Astrocyte (in vitro differentiated cells and primary cell): ENCODE measurements around the gene MAP3K10. TPM values are rescaled to one million over a fixed set of nuclear protein-coding genes. Genes with fewer than 3 reads are reported as not detected.

Source experiments
- DNase-seq: peaks from one replicate; pipeline ENCODE4 v3.0.0-alpha.2; 2010; ENCODE audit warnings: low read depth
- FAIRE-seq: peaks from 2 replicates; lab custom pipeline; 2011; peaks lifted over from hg19 to GRCh38; lab: Jason Lieb, UNC
- H2AFZ ChIP-seq: 2 replicates; pipeline ENCODE4 v1.6.0; 2012; ENCODE audit warnings: low read depth, low read length, inconsistent platforms
- H3K27ac ChIP-seq: 2 replicates; pipeline ENCODE4 v1.5.1; 2011; ENCODE audit warnings: low read depth, low read length, inconsistent platforms
- H3K27me3 ChIP-seq: 2 replicates; pipeline ENCODE4 v1.6.0; 2011; ENCODE audit warnings: low read length, inconsistent platforms; ENCODE audit not compliant: insufficient read depth
- H3K36me3 ChIP-seq: 2 replicates; pipeline ENCODE4 v1.5.1; 2011; ENCODE audit warnings: low read length, inconsistent platforms; ENCODE audit not compliant: insufficient read depth
- H3K4me1 ChIP-seq: 2 replicates; pipeline ENCODE4 v1.5.1; 2011; ENCODE audit warnings: low read length, inconsistent platforms; ENCODE audit not compliant: insufficient read depth
- H3K4me2 ChIP-seq: 2 replicates; pipeline ENCODE4 v1.6.0; 2012; ENCODE audit warnings: low read length, inconsistent platforms
- H3K4me3 ChIP-seq: 2 replicates; pipeline ENCODE4 v1.5.1; 2011; ENCODE audit warnings: low read depth, mild to moderate bottlenecking, low read length, inconsistent platforms; ENCODE audit not compliant: insufficient read depth
- H3K79me2 ChIP-seq: 2 replicates; pipeline ENCODE4 v1.6.0; 2012; ENCODE audit warnings: mild to moderate bottlenecking, low read length, inconsistent platforms; ENCODE audit not compliant: insufficient read depth
- H3K9ac ChIP-seq: 2 replicates; pipeline ENCODE4 v1.6.0; 2012; ENCODE audit warnings: mild to moderate bottlenecking, low read length, inconsistent platforms
- H3K9me3 ChIP-seq: 2 replicates; pipeline ENCODE4 v1.5.1; 2012; ENCODE audit warnings: low read depth, mild to moderate bottlenecking, low read length, inconsistent platforms; ENCODE audit not compliant: insufficient read depth
- H4K20me1 ChIP-seq: 2 replicates; pipeline ENCODE4 v1.6.0; 2012; ENCODE audit warnings: low read length, inconsistent platforms; ENCODE audit not compliant: insufficient read depth
- H3K27ac Mint-ChIP-seq: one replicate; pipeline ENCODE4 v1.8.0; 2021; ENCODE audit warnings: mild to moderate bottlenecking, mixed read lengths; ENCODE audit not compliant: unreplicated experiment
- H3K27me3 Mint-ChIP-seq: one replicate; pipeline ENCODE4 v1.8.0; 2021; ENCODE audit warnings: low read depth, mixed read lengths; ENCODE audit not compliant: unreplicated experiment
- H3K36me3 Mint-ChIP-seq: one replicate; pipeline ENCODE4 v1.8.0; 2021; ENCODE audit warnings: low read depth, mixed read lengths; ENCODE audit not compliant: unreplicated experiment
- H3K4me1 Mint-ChIP-seq: one replicate; pipeline ENCODE4 v1.8.0; 2021; ENCODE audit warnings: low read depth, mixed read lengths; ENCODE audit not compliant: unreplicated experiment
- H3K4me3 Mint-ChIP-seq: one replicate; pipeline ENCODE4 v1.8.0; 2021; ENCODE audit warnings: mild to moderate bottlenecking, moderate library complexity, mixed read lengths; ENCODE audit not compliant: unreplicated experiment
- H3K9me3 Mint-ChIP-seq: one replicate; pipeline ENCODE4 v1.8.0; 2021; ENCODE audit warnings: mild to moderate bottlenecking, mixed read lengths; ENCODE audit not compliant: unreplicated experiment
- EZH2 ChIP-seq: IDR thresholded peaks from 2 replicates; pipeline ENCODE4 v1.6.1; 2012; ENCODE audit warnings: mild to moderate bottlenecking, low read length, inconsistent platforms; ENCODE audit not compliant: insufficient read depth
- total RNA-seq: library from RNA; stranded (reverse); gene quantifications from 2 replicates; pipeline ENCODE4 v1.2.1, GENCODE V29; 2021
- TF ChIP-seq, protein P1 (sequence below): IDR thresholded peaks from 2 replicates; pipeline ENCODE4 v1.5.1; 2011; ENCODE audit warnings: low read depth, mild to moderate bottlenecking, inconsistent platforms, low read length, moderate library complexity; ENCODE audit not compliant: insufficient read depth

The MAP3K10 gene
- total RNA-seq, 1 donor from 2014 or later, result 17.2 TPM

DNA sequence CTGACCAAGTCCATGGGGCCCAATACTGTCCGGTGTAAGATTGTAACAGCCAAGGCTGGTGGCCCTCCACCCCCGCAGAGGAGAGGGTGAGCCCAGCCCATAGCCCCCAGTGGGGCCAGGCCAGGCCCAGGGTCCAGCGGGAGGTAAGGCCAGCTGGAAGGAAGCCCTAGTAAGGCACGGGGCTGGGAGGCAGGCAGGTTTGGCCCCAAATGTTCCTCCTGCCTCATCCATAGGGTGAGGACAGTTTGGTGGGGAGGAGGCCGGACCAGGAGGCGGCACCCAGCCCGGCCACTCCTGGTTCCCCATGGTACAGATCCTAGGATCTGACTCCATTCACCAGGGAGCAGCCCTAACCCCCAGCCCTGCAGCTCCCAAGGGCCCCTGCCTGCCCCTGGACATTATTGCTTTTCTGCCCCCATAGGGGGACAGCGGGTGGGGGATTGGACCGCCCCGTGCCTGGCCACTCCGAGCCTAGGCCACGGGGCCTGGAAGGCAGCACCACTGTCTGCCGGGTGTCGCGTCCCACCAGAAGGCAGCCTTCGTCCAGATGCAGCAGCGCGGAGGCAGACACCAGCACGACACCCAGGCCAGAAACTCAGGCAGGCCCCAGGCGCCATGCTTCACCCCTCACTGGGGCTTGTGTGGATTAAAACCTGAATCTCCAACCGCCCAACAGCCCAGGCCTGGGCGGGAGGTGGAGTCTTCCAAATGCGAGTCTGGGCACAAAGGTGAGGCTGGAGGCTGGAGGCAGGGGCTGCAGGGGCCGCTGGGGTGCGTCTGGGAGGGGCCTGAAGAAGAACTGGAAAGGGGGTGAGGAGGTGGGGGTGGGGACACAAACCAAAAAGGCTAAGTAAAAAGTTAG is 42.0 kb downstream of the MAP3K10 start:
- Histone ChIP-seq H3K4me3 (no peak overlapping the region), H3K27me3 (no peaks in the 10 kb centered on the region), H3K4me2 (no peak overlapping the region), H3K27ac (no peak overlapping the region), H3K4me1 (peaks cover 29% of the 10 kb centered on the region), H2AFZ (no peak overlapping the region), H3K9me3 (no peaks in the 10 kb centered on the region), H3K79me2 (no peaks in the 10 kb centered on the region), H3K9ac (no peak overlapping the region), H3K36me3 (peaks cover 4% of the 10 kb centered on the region), H4K20me1 (peaks cover 2% of the 10 kb centered on the region)
- peaks cover 30% of the 10 kb centered on the region for H3K4me1 Mint-ChIP-seq
- H3K36me3 Mint-ChIP-seq, result peaks cover 4% of the 10 kb centered on the region
- DNase-seq (no peak), FAIRE-seq (no peak)
- H3K27ac Mint-ChIP-seq, result no peak overlapping the region
- no peaks in the 10 kb centered on the region for H3K9me3 Mint-ChIP-seq
- no peak for TF ChIP-seq EZH2
- TF ChIP-seq, protein P1, sequence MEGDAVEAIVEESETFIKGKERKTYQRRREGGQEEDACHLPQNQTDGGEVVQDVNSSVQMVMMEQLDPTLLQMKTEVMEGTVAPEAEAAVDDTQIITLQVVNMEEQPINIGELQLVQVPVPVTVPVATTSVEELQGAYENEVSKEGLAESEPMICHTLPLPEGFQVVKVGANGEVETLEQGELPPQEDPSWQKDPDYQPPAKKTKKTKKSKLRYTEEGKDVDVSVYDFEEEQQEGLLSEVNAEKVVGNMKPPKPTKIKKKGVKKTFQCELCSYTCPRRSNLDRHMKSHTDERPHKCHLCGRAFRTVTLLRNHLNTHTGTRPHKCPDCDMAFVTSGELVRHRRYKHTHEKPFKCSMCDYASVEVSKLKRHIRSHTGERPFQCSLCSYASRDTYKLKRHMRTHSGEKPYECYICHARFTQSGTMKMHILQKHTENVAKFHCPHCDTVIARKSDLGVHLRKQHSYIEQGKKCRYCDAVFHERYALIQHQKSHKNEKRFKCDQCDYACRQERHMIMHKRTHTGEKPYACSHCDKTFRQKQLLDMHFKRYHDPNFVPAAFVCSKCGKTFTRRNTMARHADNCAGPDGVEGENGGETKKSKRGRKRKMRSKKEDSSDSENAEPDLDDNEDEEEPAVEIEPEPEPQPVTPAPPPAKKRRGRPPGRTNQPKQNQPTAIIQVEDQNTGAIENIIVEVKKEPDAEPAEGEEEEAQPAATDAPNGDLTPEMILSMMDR, result no peak
- H3K27me3 Mint-ChIP-seq, result no peaks in the 10 kb centered on the region
- no peak overlapping the region for H3K4me3 Mint-ChIP-seq

DNA sequence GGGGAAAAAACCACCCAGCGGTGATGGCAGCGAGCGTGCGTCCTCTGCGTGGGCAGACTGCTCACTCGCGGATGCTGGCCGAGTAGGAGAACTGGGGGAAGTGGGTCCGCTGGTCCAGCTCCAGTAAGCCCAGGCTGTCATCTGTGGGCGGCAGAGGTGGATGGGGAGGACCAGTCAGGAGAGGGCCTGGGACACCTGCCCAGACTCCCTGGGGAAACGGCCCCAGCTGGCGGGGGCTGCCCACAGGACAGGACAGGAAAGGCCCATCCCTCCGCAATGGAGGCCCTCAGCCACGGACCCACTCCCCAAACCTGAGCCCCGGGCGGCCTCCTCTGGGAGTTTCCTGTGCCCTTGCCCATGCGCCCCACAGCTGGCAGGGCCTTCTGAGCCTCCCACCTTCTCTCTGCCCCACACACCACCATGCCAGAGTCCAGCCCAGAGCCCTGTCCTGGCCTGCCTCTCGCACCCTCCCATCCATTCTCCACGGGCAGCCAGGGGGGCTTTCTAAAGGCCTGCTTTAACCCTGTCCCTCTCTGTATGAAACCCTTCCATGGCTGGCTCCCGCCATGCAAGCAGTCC is 42.7 kb downstream of the MAP3K10 start:
- peaks cover 6% of the 10 kb centered on the region for H4K20me1 ChIP-seq
- H3K4me3 Mint-ChIP-seq, result no peak overlapping the region
- no peaks in the 10 kb centered on the region for H3K9me3 ChIP-seq
- FAIRE-seq, result no peak
- H3K79me2 ChIP-seq, result no peaks in the 10 kb centered on the region
- no peak for TF ChIP-seq EZH2
- TF ChIP-seq, protein P1, result no peak
- H3K4me1 Mint-ChIP-seq, result peaks cover 29% of the 10 kb centered on the region
- H3K27ac Mint-ChIP-seq, result no peak overlapping the region
- no peak overlapping the region for H2AFZ ChIP-seq
- H3K36me3 ChIP-seq, result peaks cover 4% of the 10 kb centered on the region
- peaks cover 4% of the 10 kb centered on the region for H3K36me3 Mint-ChIP-seq
- no peak overlapping the region for H3K4me3 ChIP-seq
- no peak overlapping the region for H3K27ac ChIP-seq
- no peak overlapping the region for H3K9ac ChIP-seq
- DNase-seq, result no peak
- no peak overlapping the region for H3K4me2 ChIP-seq
- H3K4me1 ChIP-seq, result peaks cover 27% of the 10 kb centered on the region
- H3K27me3 ChIP-seq, result no peaks in the 10 kb centered on the region
- no peaks in the 10 kb centered on the region for H3K9me3 Mint-ChIP-seq
- H3K27me3 Mint-ChIP-seq, result no peaks in the 10 kb centered on the region
